LHCN-M2 (cell line): ENCODE measurements around the gene ZFYVE28. TPM values are rescaled to one million over a fixed set of nuclear protein-coding genes. Genes with fewer than 3 reads are reported as not detected.
A peak's percentile ranks its signal among the peaks of the same experiment; 100 is the strongest.

Experiments
- DNase-seq: peaks from one replicate; pipeline ENCODE4 v3.0.0-alpha.2; 2012; ENCODE audit warnings: low read depth
- total RNA-seq: library from RNA; depleted of rRNA; stranded (reverse); fragments of >200 nt; gene quantifications from 2 replicates; pipeline ENCODE4 v1.2.3, GENCODE V29; 2014

Gene ZFYVE28
- total RNA-seq, 1 experiment from 2014 or later = 2.1 TPM

DNA sequence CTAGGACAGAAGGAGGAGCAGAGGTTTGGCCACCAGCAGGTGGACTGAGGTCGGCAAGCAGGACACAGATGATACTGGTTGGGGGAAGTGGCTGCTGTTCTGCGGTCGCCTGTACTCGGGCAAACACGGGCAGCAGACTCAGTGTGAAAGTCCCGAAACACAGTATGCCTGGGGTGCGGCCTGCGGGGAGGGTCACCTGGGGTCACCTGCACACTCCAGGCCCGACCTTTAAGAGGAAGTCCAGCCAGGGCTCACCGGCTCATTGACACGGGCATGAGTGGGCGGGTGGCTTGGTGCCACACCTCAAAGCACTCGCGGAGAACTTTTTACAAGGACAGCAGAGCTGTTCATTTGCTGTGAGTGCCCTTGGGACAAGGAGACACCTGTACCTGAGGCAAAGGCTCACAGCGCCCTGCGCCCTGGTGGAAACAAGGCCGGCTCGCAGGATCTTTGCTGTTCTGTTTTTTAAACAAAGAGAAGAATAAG, 85.0 kb downstream of the ZFYVE28 start:
- DNase-seq = no peak

DNA sequence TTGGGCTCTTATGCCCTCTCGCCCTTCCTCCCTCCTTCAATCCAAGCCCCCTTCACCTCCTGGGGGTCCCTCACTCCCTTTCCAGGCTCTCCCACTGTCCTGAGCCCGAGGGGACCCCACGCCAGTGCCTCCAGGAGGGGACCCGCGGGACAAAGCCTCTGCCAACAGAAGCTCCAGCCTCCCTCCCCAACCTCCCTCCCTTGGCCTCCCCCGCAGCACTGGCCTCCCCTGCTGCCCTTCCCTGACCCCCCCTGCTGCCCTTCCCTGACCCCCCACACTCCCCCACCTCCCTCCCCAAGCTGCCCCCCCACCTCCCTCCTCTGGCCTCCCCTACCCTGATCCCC, 85.5 kb downstream of the ZFYVE28 start:
- no peak for DNase-seq

GRCh38 chr4:2332201-2332975, 86.1 kb downstream of the ZFYVE28 start:
- no peak for DNase-seq

DNA sequence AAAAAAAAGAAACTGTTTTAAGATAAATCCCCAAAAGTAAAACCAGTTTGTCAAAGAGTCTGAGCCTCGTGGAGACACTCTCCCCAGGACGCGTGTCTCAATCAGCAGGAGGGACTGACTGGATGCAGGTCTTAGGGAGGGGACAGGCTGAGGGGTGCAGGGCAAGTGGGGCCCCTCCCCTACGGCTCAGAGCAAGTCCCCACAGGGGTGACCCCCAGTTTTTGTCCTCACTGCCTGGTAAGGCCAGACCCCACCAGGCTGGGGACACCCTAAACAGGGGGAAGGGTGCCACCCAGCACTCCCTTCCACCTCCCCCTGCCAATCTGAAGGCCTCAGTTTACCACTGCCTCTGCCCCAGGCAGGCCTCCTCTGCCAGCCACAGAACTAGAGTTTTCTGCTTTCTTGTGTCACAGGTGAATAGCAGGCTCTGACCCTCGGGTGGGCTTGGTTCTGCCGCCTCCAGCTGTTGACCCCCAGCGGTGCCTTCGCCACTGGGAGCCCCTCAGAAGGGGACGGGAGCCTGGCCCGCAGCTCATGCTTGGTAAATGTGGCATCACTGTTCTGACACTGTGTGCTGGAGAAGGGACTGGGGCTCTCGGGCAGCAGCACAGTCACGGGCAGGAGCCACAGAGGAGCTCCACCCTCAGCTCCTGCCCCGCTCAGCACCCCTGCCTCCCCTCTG, 86.8 kb downstream of the ZFYVE28 start:
- no peak for DNase-seq

DNA sequence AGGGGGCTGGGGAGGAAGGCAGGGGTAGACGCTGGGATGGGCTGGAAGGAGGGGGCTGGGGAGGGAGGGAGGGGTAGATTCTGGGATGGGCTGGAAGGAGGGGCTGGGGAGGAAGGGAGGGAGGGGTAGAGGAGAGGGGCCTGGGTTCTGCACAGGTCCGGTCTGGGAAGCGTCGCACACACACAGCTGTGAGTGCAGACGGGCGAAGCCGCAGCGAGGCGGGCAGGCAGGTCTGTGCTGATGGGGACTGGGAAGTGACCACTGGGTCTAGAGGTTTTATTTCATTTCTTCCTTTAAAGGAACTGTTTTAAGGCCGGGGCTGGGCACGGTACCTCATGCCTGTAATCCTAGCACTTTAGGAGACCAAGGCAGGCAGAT, 87.4 kb downstream of the ZFYVE28 start:
- DNase-seq = no peak

- peak; percentile 95 for DNase-seq
Measured at GRCh38 chr4:2330091-2331042, 88.1 kb downstream of the ZFYVE28 start.

- no peak for DNase-seq
Measured at GRCh38 chr4:2327579-2327978, 90.9 kb downstream of the ZFYVE28 start.

- DNase-seq = no peak
Measured at GRCh38 chr4:2324891-2325290, 93.6 kb downstream of the ZFYVE28 start.

- no peak for DNase-seq
Measured at GRCh38 chr4:2322841-2323240, 95.6 kb downstream of the ZFYVE28 start.

- no peak for DNase-seq
Measured at GRCh38 chr4:2322227-2322626, 96.2 kb downstream of the ZFYVE28 start.

GRCh38 chr4:2321279-2322196, 96.9 kb downstream of the ZFYVE28 start:
- no peak for DNase-seq

DNA sequence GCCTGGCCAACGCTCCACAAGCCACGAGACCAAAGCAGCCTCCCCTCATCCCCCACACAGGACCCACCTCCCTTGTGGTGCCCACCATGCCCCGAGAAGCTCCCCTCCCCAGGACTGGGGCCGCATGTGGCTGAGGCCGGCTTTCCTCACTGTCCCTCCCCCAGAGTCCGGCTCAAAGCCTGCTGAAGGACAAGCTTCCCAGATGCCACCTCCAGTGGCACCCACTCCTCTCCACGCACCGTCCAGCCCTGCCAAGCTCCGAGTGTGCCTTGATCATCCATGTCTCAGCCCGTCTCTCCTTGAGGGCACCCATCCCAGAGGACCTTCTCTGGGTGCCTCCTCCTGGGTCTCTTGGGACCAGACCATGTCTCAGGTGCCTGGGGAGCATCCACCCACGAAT, 97.7 kb downstream of the ZFYVE28 start:
- DNase-seq = no peak

GRCh38 chr4:2320152-2320551, 98.3 kb downstream of the ZFYVE28 start:
- DNase-seq = no peak

- DNase-seq = no peak
Measured at GRCh38 chr4:2318885-2319284, 99.6 kb downstream of the ZFYVE28 start.

DNA sequence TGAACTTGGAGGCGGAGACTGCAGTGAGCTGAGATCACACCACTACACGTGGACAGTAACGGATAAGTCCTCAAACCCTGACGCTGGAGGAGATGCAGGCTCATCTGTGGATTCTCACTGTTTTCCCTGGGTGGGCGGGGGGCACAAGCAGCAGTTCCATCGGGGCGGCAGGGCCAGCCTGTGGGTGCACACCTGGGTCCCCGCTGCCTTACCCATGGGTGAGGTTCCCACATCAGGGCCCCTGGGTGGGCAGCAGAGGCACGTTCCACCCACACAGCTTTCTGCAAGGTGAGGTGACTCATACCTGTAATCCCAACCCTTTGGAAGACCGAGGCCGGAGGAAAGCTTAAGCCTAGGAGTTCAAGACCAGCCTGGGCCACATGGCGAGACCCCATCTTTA, 100.0 kb downstream of the ZFYVE28 start:
- no peak for DNase-seq

DNA sequence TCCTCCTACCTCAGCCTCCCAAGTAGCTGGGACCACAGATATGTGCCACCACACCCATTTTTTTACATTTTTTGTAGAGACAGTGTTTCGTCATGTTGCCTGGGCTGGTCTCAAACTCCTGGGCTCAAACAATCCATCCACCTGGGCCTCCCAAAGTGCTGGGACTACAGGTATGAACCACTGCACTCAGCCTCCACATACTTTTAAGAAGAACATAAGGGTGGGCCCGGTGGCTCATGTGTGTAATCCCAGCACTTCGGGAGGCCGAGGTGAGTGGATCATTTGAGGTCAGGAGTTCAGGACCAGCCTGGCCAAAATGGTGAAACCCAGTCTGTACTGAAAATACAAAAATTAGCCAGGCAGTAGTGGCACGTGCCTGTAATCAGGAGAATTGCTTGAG, 105.1 kb downstream of the ZFYVE28 start:
- DNase-seq = no peak

GRCh38 chr4:2306773-2307410, 111.6 kb downstream of the ZFYVE28 start:
- DNase-seq = no peak

DNA sequence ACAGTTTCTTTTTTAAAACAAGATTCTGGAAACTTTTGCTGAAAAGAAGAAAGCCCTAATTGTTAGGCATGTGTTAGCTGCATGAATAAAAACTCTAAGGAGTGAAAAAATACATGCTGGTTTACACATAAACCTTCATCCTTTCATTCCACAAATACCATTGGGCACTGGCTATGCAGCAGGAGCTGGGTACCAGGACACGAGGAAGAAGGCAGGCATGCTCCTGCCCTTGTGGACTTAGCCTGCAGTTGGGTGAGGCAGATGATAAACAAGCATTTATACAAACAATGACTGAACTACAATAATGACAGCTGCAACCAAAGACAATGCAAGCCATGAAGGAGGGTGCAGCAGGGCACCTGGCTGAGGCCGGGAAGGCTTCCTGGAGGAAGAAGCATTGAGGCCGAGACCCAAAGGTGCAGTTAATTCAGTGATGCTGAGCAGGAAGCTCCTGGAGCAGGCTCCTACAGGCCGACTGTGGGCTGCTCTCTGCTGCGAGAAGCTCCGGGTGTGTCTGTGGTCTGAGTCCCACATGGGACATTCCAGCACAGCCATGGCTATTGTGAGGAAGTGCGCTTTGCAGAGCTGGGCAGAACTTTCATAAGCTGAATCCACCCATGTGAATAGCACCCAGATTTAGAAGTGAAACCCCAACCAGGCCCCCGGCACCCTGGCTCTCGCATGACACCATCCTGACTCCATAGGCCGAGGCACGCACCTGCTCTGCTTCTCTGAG, 112.5 kb downstream of the ZFYVE28 start:
- DNase-seq = peak; percentile 17

GRCh38 chr4:2304877-2305561, 113.4 kb downstream of the ZFYVE28 start:
- DNase-seq = no peak
